Osteoblast (primary cell): ENCODE measurements around the gene ANTKMT. TPM values are rescaled to one million over a fixed set of nuclear protein-coding genes. Genes with fewer than 3 reads are reported as not detected.

Experiments used
- DNase-seq: peaks from one replicate; pipeline ENCODE4 v3.0.0; 2011; ENCODE audit warnings: low spot score, mixed read lengths; ENCODE audit not compliant: insufficient read length; ENCODE audit errors: missing footprints
- H2AFZ ChIP-seq: 2 replicates; pipeline ENCODE4 v1.6.0; 2011; ENCODE audit warnings: mild to moderate bottlenecking, low read length
- H3K27ac ChIP-seq: 2 replicates; pipeline ENCODE4 v1.5.1; 2011; ENCODE audit warnings: mild to moderate bottlenecking, low read depth, low read length, moderate library complexity
- H3K27me3 ChIP-seq: 2 replicates; pipeline ENCODE4 v1.6.0; 2012; ENCODE audit warnings: mild to moderate bottlenecking, control low read depth, inconsistent platforms, low read length, moderate library complexity; ENCODE audit not compliant: insufficient read depth
- H3K36me3 ChIP-seq: 2 replicates; pipeline ENCODE4 v1.5.1; 2011; ENCODE audit warnings: mild to moderate bottlenecking, low read length, control low read depth, moderate library complexity; ENCODE audit not compliant: insufficient read depth
- H3K4me1 ChIP-seq: 2 replicates; pipeline ENCODE4 v1.5.1; 2011; ENCODE audit warnings: mild to moderate bottlenecking, low read length, control low read depth, moderate library complexity; ENCODE audit not compliant: insufficient read depth
- H3K4me2 ChIP-seq: 2 replicates; pipeline ENCODE4 v1.6.0; 2011; ENCODE audit warnings: mild to moderate bottlenecking, low read length; ENCODE audit not compliant: insufficient read depth
- H3K4me3 ChIP-seq: fragments of 200-600 bp; sonication (generic); 3 replicates; pipeline ENCODE4 v1.5.1; 2012; ENCODE audit warnings: mild to moderate bottlenecking, low read length, inconsistent platforms; ENCODE audit not compliant: insufficient read depth
- H3K79me2 ChIP-seq: 2 replicates; pipeline ENCODE4 v1.6.0; 2012; ENCODE audit warnings: mild to moderate bottlenecking, low read length, control low read depth, inconsistent platforms; ENCODE audit not compliant: insufficient read depth
- H3K9me3 ChIP-seq: 2 replicates; pipeline ENCODE4 v1.5.1; 2011; ENCODE audit warnings: low read depth, low read length, control low read depth
- H4K20me1 ChIP-seq: 2 replicates; pipeline ENCODE4 v1.6.0; 2012; ENCODE audit warnings: mild to moderate bottlenecking, low read length, control low read depth; ENCODE audit not compliant: insufficient read depth
- total RNA-seq: library from RNA; depleted of rRNA; stranded (reverse); fragments of >200 nt; gene quantifications from 2 replicates; pipeline ENCODE4 v1.2.3, GENCODE V29; 2012
- TF ChIP-seq, protein P1 (sequence below): IDR thresholded peaks from 2 replicates; pipeline ENCODE4 v1.5.1; 2011; ENCODE audit warnings: mild to moderate bottlenecking, low read depth, low read length, moderate library complexity; ENCODE audit errors: extremely low read depth

Gene ANTKMT
- total RNA-seq, 1 donor, result 21.7 TPM

DNA sequence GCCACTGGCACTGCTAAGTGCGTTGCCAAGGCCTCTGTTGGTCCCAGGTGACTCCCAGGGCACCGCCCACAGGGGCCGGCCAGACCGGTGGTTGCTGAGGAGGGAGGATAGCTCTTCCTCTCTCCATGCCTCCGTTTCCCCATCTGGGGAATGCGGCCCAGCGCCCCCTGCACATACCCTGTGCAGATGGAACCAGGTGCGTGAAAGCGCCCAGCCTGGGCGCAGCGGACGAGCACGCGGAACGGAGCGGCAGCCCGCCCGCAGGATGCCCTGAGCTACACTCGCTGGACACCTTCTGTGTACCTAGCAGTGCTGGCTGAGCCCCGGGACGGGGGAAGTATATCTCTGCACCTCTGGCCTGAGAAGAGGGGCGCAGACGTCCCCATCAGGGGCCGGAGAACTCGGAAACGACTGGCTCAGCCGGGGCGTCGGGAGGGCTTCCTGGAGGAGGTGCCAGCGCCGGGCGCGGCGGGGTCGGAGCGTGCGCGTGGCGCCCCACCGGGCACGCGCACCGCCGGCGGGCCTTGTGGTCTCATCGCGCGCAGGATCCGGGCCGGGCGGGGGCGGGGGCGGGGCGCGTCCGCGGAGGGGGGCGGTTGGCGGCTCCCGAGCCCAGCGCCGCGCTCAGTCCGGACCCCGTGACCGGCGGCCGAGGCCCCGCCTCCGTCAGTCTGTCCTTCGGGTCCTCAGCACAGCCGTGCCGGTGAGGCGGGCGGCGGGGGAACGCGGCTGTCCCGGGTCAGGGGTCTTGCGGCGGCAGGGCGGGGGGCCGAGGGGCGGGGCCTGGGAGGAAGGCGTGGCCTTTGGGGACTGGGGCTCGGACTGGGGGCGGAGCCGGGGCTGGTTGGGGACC is 5.7 kb downstream of the ANTKMT start, which contains the start of the genes CCDC78 and HAGHL:
Gene CCDC78 (minus strand): TSS at position 6 of the 853 bp plus-strand sequence. CDS start 76 bp downstream, outside the sequence.
Gene HAGHL (plus strand): TSS at position 669 of the 853 bp plus-strand sequence. CDS start 404 bp downstream, outside the sequence.
- TF ChIP-seq, protein P1, sequence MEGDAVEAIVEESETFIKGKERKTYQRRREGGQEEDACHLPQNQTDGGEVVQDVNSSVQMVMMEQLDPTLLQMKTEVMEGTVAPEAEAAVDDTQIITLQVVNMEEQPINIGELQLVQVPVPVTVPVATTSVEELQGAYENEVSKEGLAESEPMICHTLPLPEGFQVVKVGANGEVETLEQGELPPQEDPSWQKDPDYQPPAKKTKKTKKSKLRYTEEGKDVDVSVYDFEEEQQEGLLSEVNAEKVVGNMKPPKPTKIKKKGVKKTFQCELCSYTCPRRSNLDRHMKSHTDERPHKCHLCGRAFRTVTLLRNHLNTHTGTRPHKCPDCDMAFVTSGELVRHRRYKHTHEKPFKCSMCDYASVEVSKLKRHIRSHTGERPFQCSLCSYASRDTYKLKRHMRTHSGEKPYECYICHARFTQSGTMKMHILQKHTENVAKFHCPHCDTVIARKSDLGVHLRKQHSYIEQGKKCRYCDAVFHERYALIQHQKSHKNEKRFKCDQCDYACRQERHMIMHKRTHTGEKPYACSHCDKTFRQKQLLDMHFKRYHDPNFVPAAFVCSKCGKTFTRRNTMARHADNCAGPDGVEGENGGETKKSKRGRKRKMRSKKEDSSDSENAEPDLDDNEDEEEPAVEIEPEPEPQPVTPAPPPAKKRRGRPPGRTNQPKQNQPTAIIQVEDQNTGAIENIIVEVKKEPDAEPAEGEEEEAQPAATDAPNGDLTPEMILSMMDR, result no peak
- peaks cover 5% of the 10 kb centered on the region for H3K4me1 ChIP-seq
- peaks cover 7% of the 10 kb centered on the region for H4K20me1 ChIP-seq
- H3K9me3 ChIP-seq, result no peaks in the 10 kb centered on the region
- peak; percentile 95 for DNase-seq
- peak within 1 kb of the TSS; percentile 80 for H3K4me2 ChIP-seq
- H2AFZ ChIP-seq, result peak within 1 kb of the TSS; percentile 22
- H3K27me3 ChIP-seq, result no peaks in the 10 kb centered on the region
- no peak within 1 kb of the TSS for H3K27ac ChIP-seq
- no peaks in the 10 kb centered on the region for H3K79me2 ChIP-seq
- H3K4me3 ChIP-seq, result peak within 1 kb of the TSS; percentile 72
- H3K36me3 ChIP-seq, result no peaks in the 10 kb centered on the region

DNA sequence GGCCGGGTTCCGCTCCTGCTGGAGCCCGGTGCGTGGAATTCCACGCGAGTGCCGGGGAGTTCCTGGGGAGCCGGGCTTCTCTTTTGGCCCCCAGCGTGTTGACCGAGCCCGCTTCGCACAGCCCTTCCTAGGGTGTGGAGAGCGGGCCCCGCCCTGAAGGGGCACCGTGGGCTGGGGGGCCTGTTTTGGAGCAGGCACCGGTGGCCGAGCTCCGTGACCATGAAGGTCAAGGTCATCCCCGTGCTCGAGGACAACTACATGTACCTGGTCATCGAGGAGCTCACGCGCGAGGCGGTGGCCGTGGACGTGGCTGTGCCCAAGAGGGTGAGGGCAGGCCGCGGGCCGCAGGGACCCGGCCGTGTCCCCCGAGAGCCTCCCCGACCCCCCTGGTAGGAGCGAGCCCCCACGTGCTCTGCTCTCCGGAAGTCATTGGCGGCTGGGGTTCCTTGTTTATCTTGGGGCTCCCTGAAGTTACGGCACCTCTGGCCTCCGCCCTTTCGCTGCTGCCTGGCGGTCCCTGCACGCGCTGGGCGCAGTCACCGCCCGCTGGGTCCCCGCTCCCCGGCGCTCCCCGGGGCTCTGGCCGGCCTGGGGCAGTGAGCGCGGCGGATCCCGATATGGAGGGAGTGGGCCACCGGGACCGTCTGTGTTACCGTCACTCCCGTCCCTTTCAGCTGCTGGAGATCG is 6.5 kb downstream of the ANTKMT start:
- peak overlapping the region; percentile 72 for H3K4me3 ChIP-seq
- no peaks in the 10 kb centered on the region for H3K36me3 ChIP-seq
- H3K27ac ChIP-seq, result no peak overlapping the region
- peak overlapping the region; percentile 22 for H2AFZ ChIP-seq
- H3K4me1 ChIP-seq, result peaks cover 5% of the 10 kb centered on the region
- no peaks in the 10 kb centered on the region for H3K27me3 ChIP-seq
- H3K79me2 ChIP-seq, result no peaks in the 10 kb centered on the region
- TF ChIP-seq, protein P1, result no peak
- peak overlapping the region; percentile 80 for H3K4me2 ChIP-seq
- no peak for DNase-seq
- H4K20me1 ChIP-seq, result peaks cover 4% of the 10 kb centered on the region
- H3K9me3 ChIP-seq, result no peaks in the 10 kb centered on the region

GRCh38 chr16:728131-728889 is 7.4 kb downstream of the ANTKMT start:
- TF ChIP-seq, protein P1, result no peak
- Histone ChIP-seq H3K27me3 (no peaks in the 10 kb centered on the region), H3K9me3 (no peaks in the 10 kb centered on the region), H3K4me2 (peak overlapping the region; percentile 80), H3K79me2 (no peaks in the 10 kb centered on the region), H4K20me1 (peaks cover 5% of the 10 kb centered on the region), H3K4me1 (peaks cover 5% of the 10 kb centered on the region), H3K36me3 (peaks cover 2% of the 10 kb centered on the region), H2AFZ (no peak overlapping the region), H3K4me3 (peak overlapping the region; percentile 39), H3K27ac (no peak overlapping the region)
- DNase-seq, result peak; percentile 98
